ENCODE data around the gene SH3D19. TPM values are rescaled to one million over a fixed set of nuclear protein-coding genes. Genes with fewer than 3 reads are reported as not detected.

The SH3D19 gene
- total RNA-seq, 1 donor from 2014 or later = 107 TPM

DNA sequence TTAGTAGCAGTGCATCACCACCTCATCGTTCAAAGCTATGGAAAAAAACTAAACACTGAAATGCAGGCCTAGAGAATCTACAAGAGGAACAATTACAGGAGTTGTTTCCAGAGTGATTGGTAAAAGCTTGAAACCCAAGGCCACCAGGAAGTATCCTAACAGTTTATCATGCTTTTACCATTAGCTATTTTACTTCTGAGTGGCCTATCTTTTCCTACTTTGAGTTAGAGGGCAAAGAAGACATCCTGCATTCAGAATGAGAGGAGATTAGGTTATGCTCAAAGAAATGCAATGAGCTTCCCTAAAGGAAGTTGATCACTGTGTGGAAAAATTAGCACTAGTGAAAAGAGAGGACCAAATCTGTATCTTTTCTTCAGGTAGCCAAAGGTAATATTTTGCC is 118.2 kb downstream of the SH3D19 start:
- no peak for DNase-seq
- intact Hi-C loops (cut with micrococcal nuclease) = no loop called here
- ATAC-seq = no peak

DNA sequence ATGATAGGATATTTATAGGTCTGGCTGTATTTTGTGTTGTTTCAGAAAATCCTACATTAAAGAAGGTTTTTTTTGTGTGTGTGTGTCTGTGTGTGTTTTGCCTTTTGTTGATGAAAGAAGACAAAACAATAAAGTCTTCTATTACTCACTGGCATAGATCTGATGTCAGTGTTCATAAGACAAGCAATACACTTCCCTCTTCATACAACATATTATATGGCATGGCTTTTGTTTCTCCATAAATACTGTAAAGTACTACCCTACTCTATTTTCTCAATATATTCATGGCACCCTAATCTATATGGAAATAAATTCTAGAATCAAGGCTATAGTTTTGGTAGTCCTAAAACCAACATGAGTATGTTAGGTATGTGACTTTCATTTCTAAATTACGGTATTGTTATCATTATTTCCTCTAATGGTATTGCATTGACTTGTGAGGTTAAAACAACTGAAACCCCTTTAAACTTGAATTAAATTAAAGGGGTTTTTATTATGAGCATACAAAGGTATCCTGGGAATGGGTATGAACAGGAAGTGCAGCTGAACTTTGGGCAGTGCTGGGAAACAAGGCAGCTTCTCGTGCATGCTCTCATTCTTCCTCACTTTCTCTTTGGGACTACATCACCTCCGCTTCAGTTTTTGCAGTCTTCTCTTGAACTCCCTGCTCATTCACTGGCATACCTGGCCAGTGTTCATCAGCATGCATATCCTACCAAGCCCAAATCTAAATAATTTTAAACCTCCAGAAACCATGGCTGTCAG is 119.0 kb downstream of the SH3D19 start:
- no peak for ATAC-seq

DNA sequence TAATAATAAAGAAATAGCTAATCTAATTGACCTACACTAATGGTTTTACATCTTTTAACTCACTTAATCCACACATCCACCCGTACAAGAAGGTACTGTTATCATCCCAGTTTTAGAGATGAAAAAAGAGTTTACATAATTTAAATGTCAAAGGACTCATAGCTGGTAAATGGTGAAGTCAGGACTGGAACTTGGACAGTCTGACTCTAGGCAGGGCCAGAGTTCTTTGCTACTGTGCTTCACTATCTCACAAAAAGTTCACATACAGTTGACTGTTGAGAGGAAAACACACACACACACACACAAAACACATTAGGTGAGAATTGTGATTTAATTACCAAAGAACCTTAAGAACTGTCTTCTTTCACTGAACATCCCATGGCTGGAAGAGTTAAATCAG is 119.7 kb downstream of the SH3D19 start:
- ATAC-seq (peak; percentile 17), DNase-seq (no peak)
- intact Hi-C loops (cut with micrococcal nuclease) = no loop called here

More for the DNA sequence above, 119.0 kb downstream of the SH3D19 start:
- intact Hi-C loops (cut with micrococcal nuclease) = no loop called here
- DNase-seq = no peak

DNA sequence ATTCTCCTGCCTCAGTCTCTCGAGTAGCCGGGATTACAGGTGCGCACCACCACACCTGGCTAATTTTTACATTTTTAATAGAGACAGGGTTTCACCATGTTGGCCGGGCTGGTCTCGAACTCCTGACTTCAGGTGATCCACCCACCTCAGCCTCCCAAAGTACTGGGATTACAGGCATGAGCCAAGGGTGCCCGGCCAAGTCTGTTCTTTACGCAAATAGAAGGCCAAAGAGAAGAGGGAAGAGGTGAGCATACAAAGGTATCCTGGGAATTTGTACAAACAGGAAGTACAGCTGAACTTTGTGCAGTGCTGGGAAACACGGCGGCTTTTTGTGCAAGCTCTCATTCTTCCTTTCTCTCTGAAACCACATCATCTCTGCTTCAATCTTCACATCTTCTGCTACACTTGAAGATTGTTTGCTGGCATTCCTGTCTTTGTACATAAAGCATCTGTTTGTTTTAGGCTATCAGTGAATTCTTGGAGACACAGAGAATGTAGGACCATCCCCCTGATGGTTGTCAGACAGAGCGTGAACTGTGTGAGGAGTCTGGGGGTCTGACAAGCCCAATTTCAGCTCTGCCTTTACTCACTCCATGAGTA is 120.4 kb downstream of the SH3D19 start:
- intact Hi-C loops (cut with micrococcal nuclease) = no loop called here
- ATAC-seq = no peak
- DNase-seq = no peak

DNA sequence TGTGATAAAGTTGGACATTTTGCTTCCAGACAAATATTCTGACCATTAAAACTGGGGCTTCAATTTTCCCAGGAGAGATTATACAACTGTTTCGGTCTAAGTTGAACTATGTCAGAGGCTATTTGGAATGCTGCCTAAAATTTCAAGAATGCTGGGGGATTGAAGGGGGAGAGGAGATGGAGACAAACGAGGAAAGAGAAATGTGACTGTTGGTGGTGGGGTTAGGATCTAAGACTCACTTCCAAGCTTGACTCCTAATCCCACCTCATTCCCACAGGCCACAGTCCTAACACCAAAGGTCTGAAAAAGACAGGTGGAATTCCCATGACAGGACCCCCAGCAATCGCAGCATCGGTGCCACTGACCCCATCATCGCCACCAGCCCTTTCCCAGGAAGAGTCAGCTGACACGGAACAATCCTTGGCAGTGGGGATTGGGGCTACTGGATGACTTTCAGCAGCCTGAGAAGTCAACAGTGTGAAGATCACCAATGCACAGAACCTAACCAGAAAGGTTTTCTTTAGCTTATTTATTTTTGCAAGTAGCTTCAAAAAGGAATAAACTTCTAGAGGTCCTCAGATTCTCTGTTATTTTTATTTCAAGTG is 122.5 kb downstream of the SH3D19 start:
- intact Hi-C loops (cut with micrococcal nuclease) = no loop called here
- ATAC-seq (peak; percentile 46), DNase-seq (peak; percentile 34)

DNA sequence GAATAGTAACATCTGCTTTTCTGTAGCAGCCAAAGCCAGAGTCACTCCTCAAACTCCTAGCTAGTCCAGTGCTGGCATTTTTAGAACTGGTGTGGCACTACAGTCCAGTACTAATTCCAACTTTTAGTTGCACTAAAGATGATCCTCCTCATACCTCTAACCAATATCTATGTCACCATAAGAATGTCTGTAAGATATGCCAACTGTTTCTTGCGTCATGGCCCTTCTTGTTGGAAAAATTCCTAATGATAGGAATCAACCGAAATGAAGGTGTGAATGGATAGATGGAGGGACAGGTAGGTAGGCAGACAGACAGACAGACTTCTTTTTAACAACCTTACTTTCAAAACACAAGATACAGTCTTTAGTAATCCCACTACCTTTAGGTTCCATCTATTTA is 123.0 kb downstream of the SH3D19 start:
- DNase-seq = no peak
- intact Hi-C loops (cut with micrococcal nuclease) = no loop called here
- no peak for ATAC-seq

DNA sequence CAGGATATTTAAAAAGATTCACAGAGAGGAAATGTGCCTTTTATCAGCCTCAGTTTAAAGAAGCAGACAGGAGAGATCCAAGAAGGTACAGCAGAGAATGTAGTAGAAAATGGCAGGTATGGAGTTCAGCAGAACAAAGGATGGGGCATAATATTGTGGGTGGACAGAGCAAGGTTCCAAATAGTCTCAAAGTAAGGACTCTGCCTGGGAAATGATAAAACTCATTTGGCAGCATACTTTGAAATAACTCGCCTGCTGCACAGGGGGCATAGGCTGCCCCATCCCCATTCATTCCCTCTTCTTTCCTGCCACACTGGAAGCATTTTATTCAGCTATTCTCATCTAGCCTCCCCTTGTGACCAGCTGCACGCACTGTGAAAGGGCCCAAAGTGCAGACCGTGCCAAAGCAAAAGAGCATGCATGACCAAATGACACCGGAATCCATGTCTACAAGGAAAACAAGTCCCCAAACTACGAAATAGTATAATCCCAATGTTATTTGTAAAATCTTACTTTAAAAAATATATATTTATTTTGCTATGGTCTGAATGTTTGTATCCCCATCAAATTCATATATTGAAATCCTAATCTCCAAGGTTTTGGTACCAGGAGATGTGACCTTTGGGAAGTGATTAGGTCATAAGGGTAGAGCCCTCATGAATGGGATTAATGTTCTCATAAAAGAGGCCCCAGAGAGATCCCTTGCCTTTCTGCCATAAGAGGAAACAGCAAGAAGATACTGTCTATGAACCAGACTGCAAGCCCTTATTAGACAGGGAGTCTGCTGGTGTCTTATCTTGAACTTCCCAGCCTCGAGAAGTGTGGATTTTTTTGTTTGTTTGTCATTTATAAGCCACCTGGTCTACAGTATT is 125.8 kb downstream of the SH3D19 start:
- ATAC-seq = peak; percentile 73
- DNase-seq = peak; percentile 42
- intact Hi-C loops (cut with micrococcal nuclease) = no loop called here

DNA sequence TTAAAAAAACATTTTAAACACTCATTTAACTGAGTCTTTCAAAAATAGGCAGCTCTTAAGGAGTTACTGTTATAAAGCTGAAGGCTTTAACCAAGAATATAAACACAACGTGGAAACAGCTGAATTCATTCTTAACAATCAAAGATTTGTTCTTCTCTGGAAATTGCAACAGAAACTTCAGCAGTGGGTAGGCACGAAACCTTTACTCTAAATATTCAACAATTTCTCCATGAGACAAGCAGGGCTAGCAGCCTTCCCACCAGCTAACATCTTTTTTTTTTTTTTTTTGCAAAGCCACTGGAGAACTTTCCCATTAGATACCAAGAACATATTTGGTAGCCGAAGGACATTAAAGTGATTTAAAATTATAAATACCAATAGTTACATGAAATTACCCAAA is 126.7 kb downstream of the SH3D19 start:
- DNase-seq = no peak
- ATAC-seq = peak; percentile 23
- intact Hi-C loops (cut with micrococcal nuclease) = no loop called here

DNA sequence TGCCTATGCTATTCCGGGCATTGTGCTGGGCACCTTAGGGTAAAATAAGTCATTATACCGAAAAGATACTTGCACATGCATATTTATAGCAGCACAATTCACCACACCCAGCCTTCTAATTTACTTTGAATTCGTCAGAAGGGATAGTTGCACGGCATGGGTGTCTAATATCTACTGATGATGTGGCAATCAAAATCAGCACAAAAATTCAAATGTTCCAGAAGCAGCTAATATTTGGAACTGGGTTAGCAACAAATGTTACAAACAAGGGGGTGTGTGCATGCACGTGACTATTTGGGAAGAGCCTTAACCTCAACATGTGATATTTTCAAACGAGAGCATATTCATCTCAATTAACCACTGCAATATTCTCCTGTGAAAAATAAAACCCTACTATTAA is 128.2 kb downstream of the SH3D19 start:
- DNase-seq (no peak), ATAC-seq (peak; percentile 59)
- intact Hi-C loops (cut with micrococcal nuclease) = no loop called here

DNA sequence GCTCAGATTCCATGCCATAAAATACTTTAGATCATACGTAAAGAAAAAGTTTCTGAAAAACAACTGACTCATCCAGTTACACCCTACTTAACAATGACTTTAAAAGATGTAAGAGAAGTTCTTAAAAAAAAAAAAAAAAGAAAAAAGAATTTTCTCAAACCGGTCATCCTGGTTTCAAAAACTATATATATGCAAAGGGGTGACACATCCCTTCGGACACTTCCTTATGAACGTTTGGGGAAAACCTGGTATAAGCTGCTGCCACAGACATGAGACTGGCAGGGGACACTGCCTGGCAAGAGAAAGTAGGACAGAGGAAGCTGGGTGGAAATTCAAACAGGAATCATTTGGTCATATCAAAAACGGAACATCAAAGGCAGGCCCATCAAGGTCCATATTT is 129.6 kb downstream of the SH3D19 start:
- ATAC-seq (no peak), DNase-seq (no peak)
- intact Hi-C loops (cut with micrococcal nuclease) = no loop called here

DNA sequence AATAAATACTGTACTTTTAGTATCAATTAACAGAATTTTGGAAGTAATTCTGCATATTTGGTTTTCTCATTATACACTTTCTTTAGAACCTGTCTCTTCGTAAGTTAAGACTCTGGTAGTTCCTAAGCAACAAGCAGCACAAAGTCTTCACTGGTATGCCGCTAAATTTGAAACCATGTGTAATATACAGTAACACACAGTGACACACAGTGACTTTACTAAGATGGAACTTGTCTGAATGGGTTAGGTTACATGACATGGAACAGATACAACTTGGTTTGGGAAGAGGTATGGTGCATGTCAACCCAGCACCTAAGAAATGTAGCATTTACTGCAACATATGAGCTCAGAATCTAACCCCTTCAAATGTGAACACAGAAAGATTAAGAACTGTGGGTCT is 132.0 kb downstream of the SH3D19 start:
- DNase-seq (no peak), ATAC-seq (no peak)
- intact Hi-C loops (cut with micrococcal nuclease) = no loop called here

DNA sequence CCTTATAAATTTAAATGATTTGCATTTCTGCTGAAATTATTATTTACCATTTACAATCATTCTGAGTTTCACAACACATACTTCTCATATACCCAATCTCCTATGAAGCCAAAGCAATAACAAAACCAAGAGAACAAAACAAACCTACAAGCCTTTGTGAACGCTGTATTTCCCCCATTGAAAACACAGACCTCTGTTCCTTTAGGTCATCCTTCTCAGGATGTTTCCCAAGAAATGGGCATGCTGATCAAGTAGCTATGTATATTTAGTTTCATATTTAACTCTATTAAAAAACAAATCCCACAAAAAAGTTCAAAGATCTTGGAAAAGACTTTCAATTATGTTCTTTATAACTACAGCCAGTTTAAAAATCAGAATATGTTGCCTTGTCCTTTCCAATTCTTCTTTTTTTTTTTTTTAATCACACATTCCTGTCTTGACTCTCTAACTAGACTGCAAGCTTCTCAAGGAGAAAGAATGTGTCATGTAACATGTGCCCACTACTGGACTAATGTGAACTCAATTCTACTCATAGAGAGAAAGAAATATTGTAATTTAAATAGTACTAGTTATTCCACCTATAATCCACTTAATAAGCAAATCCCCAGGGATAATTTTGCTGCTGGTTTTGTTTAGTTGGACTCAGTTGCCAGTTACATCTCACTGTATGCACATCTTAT is 132.7 kb downstream of the SH3D19 start:
- DNase-seq = no peak
- intact Hi-C loops (cut with micrococcal nuclease) = no loop called here
- no peak for ATAC-seq

DNA sequence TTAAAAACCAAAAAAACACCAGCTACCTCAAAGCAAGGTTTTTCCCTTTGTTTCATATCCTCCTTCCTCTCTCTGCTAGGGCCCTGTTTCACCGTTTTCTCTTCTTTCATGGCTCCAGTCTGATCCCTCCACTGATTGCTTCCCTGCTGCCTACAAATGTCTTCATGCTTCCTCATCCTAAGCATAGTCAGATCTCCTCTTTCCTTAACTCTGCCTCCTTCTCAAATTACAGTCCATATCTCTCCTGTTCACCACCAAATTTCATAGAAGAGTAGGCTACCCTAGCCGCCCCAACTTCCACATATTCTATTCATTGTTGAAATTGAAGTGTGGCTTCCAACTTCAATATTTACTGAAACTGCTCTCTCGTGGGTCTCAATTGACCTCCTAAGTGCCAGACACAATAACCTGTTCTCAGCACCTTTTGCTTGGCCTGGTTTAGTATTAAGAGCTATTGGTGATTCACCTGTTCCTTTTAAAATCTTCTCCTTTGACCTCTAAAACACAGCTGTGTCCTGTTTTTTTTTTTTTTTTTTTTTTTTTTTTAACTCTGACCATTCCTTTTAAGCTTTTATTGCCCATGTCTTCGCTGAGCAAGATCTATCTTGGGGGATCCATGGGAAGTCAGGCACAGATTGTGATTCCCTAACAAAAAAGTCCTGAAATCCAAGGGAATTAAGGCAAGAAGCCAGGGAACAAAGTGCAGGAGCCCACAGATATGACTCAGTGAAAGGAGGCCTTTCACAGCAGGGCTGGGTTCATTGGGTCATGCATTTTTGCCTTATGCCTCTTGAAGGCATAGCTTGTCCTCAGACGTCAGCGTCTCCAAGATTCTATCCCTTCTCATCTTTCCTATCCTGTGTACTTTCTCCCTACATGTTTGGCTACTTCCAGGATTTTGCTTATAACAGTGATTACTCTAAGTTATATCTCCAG is 140.6 kb downstream of the SH3D19 start:
- intact Hi-C loops (cut with micrococcal nuclease) = no loop called here
- no peak for DNase-seq
- no peak for ATAC-seq

DNA sequence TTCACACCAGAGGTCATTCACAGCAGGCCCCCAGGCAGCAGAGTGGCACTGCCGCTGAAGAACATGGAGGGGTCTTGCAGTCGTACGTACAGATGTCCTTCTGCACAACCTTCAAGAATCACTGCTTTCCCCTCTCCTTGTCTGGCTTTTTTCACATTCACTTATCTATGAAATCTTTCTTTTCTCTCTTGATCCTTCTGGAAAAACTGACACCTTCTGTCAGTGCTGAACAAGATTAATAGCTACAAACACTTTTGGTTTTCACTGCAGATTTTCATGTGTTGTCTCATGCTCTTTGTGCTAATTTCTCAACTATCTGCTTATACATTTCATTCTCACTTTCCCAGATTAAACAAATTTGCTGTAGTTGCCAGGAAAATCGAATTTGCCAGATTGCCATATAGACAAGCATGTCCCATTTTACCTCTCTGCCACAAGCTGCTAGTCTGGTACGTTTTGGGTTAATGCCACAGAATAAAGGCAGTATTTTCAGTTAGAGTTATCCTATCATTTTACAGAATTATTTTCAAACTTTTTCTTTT is 142.9 kb downstream of the SH3D19 start:
- ATAC-seq (no peak), DNase-seq (no peak)
- intact Hi-C loops (cut with micrococcal nuclease) = no loop called here

DNA sequence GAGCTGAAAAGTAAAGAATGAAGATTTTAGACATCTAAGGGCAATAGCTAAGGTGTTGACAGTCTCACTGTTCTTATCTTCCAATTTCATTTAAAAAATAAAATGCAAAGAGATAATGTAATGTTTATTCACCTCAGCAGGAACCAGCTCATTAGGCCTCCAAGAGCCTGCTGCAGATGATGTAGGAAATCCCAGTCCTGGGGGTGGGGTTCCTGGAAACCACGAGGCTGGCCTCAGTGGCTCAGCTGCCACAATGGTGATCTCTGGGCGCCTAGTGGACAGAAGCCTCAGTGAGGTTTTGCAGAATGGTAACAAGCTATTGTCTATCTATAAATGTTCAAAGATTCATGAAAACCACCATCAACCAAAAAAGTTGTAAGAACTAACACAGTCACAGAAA is 148.7 kb downstream of the SH3D19 start:
- intact Hi-C loops (cut with micrococcal nuclease) = no loop called here
- no peak for ATAC-seq
- no peak for DNase-seq

DNA sequence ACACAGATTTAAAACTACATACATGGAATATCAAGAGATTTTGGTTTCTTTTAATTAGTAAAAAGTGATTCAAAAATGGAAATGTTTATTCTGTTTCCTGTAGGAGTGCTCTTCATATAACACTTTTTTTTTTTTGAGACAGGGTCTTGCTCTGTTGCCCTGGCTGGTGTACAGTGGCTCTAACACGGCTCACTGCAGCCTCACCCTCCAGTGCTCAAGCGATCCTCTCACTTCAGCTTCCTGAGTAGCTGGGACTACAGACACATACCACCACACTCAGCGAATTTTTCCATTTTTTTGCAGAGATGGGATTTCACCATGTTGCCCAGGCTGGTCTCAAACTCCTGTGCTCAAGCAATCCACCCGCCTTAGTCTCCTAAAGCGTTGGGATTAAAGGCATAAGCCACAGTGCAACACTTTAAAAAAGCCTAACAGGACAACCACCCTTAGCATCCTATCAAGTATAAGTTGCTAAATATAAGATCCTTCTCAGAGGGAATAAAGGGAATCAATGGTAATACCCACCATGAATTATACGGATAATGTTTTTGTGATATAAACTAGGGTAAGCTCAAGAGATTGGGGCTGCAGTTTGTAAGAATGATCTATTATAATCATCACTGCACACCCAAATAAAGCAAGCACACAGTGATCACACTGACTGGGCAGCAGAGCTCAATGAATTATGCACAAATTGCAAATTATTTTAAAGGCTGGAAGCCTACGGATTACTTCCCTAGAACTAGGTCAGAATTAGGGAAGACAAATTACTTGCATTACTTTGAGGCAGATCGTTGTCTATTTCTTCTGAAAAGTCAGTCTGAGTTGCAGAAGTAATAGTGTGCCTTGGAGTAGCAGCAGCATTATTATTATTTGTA is 149.4 kb downstream of the SH3D19 start:
- intact Hi-C loops (cut with micrococcal nuclease) = no loop called here
- no peak for ATAC-seq
- no peak for DNase-seq

DNA sequence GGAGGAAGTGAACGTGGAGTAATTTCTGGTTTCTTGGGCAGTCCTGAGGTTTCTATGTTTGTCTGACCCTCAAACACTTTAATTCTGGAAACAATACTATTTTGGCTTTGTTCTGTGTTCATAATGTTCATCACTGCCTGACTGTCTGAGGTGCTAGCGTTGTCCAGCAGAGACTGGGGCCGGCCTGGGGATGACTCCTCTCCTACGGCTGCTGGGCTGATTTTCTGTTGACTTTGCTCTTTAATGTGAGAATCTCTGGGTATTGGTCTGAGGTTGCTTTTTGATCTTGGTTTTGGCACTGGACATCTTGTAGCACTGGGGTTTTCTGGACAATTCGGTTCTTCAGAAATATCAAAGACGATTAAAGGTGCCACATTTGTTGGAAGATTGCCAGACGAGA is 150.2 kb downstream of the SH3D19 start:
- intact Hi-C loops (cut with micrococcal nuclease) = no loop called here
- ATAC-seq (no peak), DNase-seq (no peak)

Measured in left ventricle myocardium superior (tissue), 1 donor.